IMR-90 (cell line): ENCODE results near the gene MPL.

Source experiments
- BHLHE40 ChIP-seq: fragments of 150-350 bp; IDR thresholded peaks from 2 replicates; pipeline ENCODE4 v1.6.1; 2016; ENCODE audit warnings: mild to moderate bottlenecking, low read depth, low read length
- CHD1 ChIP-seq: IDR thresholded peaks from 2 replicates; pipeline ENCODE4 v1.6.1; 2012; ENCODE audit warnings: low read depth, low read length, improper control_type of control experiment
- FOS ChIP-seq: fragments of 150-350 bp; IDR thresholded peaks from 2 replicates; pipeline ENCODE4 v1.6.1; 2016; ENCODE audit warnings: low read depth, low read length
- MAFK ChIP-seq: IDR thresholded peaks from 2 replicates; pipeline ENCODE4 v1.6.1; 2012; ENCODE audit warnings: low read depth, low read length, improper control_type of control experiment
- MAZ ChIP-seq: IDR thresholded peaks from 2 replicates; pipeline ENCODE4 v1.6.1; 2012; ENCODE audit warnings: low read depth, mild to moderate bottlenecking, low read length, improper control_type of control experiment, moderate library complexity, borderline replicate concordance
- MXI1 ChIP-seq: IDR thresholded peaks from 2 replicates; pipeline ENCODE4 v1.6.1; 2012; ENCODE audit warnings: low read depth, mild to moderate bottlenecking, low read length, moderate library complexity, borderline replicate concordance
- POLR2A ChIP-seq: IDR thresholded peaks from 2 replicates; pipeline ENCODE4 v1.6.1; 2012; ENCODE audit warnings: mild to moderate bottlenecking, low read depth, low read length
- RAD21 ChIP-seq: IDR thresholded peaks from 2 replicates; pipeline ENCODE4 v1.6.1; 2012; ENCODE audit warnings: low read length, improper control_type of control experiment
- RCOR1 ChIP-seq: IDR thresholded peaks from 2 replicates; pipeline ENCODE4 v1.6.1; 2012; ENCODE audit warnings: mild to moderate bottlenecking, low read length, improper control_type of control experiment; ENCODE audit not compliant: insufficient replicate concordance
- RFX5 ChIP-seq: IDR thresholded peaks from 2 replicates; pipeline ENCODE4 v1.8.0; 2012; ENCODE audit warnings: low read depth, mild to moderate bottlenecking, low read length, moderate library complexity
- SMC3 ChIP-seq: fragments of 150-350 bp; IDR thresholded peaks from 2 replicates; pipeline ENCODE4 v1.6.1; 2016; ENCODE audit warnings: low read depth, mild to moderate bottlenecking, antibody characterized with exemption, low read length, moderate library complexity
- TF ChIP-seq, protein P1 (sequence below): conservative IDR thresholded peaks from 2 replicates; pipeline ENCODE4 v1.5.1; 2012; ENCODE audit warnings: mild to moderate bottlenecking, low read depth, low read length, improper control_type of control experiment
- TF ChIP-seq, protein P2 (sequence below): fragments of 150-350 bp; IDR thresholded peaks from 2 replicates; pipeline ENCODE4 v1.6.1; 2017; ENCODE audit warnings: mild to moderate bottlenecking, antibody characterized with exemption, low read length, low read depth
- TF ChIP-seq, protein P3 (sequence below): fragments of 150-350 bp; IDR thresholded peaks from 2 replicates; pipeline ENCODE4 v1.6.1; 2016; ENCODE audit warnings: low read depth, mild to moderate bottlenecking, low read length, moderate library complexity, borderline replicate concordance

DNA sequence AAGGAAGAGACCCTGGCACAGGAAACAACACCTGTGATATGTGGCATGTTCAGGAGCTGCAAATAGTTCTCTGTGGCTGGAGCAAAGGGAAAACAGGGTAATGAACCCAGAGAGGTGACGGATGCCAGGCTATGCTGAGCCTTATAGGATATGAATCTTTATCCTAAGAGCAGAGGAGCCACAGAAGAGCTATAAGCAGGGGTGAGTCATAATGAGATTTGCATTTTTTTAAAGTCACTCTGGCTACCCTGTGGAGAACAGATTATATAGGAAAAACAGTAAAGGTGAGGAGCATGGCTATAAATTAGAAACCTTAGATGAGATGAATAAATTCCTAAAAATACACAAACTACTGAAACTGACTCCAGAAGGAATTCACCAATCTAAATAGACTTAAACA is 12.8 kb upstream of the MPL start:
- TF ChIP-seq, protein P1, sequence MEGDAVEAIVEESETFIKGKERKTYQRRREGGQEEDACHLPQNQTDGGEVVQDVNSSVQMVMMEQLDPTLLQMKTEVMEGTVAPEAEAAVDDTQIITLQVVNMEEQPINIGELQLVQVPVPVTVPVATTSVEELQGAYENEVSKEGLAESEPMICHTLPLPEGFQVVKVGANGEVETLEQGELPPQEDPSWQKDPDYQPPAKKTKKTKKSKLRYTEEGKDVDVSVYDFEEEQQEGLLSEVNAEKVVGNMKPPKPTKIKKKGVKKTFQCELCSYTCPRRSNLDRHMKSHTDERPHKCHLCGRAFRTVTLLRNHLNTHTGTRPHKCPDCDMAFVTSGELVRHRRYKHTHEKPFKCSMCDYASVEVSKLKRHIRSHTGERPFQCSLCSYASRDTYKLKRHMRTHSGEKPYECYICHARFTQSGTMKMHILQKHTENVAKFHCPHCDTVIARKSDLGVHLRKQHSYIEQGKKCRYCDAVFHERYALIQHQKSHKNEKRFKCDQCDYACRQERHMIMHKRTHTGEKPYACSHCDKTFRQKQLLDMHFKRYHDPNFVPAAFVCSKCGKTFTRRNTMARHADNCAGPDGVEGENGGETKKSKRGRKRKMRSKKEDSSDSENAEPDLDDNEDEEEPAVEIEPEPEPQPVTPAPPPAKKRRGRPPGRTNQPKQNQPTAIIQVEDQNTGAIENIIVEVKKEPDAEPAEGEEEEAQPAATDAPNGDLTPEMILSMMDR = no peak
- TF ChIP-seq BHLHE40 = no peak
- no peak for TF ChIP-seq RCOR1
- no peak for TF ChIP-seq POLR2A
- no peak for TF ChIP-seq MAZ
- no peak for TF ChIP-seq MAFK
- TF ChIP-seq CHD1 = no peak
- no peak for TF ChIP-seq RAD21
- no peak for TF ChIP-seq SMC3
- no peak for TF ChIP-seq FOS
- no peak for TF ChIP-seq MXI1
- TF ChIP-seq, protein P2, sequence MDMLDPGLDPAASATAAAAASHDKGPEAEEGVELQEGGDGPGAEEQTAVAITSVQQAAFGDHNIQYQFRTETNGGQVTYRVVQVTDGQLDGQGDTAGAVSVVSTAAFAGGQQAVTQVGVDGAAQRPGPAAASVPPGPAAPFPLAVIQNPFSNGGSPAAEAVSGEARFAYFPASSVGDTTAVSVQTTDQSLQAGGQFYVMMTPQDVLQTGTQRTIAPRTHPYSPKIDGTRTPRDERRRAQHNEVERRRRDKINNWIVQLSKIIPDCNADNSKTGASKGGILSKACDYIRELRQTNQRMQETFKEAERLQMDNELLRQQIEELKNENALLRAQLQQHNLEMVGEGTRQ = no peak
- TF ChIP-seq, protein P3, sequence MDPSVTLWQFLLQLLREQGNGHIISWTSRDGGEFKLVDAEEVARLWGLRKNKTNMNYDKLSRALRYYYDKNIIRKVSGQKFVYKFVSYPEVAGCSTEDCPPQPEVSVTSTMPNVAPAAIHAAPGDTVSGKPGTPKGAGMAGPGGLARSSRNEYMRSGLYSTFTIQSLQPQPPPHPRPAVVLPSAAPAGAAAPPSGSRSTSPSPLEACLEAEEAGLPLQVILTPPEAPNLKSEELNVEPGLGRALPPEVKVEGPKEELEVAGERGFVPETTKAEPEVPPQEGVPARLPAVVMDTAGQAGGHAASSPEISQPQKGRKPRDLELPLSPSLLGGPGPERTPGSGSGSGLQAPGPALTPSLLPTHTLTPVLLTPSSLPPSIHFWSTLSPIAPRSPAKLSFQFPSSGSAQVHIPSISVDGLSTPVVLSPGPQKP = no peak
- no peak for TF ChIP-seq RFX5
